Ovary (tissue), 9 donors: ENCODE results near the gene NAT14. TPM values are rescaled to one million over a fixed set of nuclear protein-coding genes. Genes with fewer than 3 reads are reported as not detected.

Experiments
- DNase-seq, 5 donors: peaks; one replicate each; pipeline ENCODE4 v3.0.0-alpha.2; 2019 to 2020
- H3K27ac ChIP-seq, 2 donors: fragments of 200-600 bp; one replicate each; pipeline versions ENCODE4 v1.5.1 to v1.8.0; 2019 to 2022
- H3K27me3 ChIP-seq: fragments of 200-600 bp; one replicate; pipeline ENCODE4 v1.8.0; 2022
- H3K36me3 ChIP-seq: fragments of 200-600 bp; sonication (generic); one replicate; pipeline ENCODE4 v1.5.1; 2019
- H3K4me1 ChIP-seq: one replicate; pipeline ENCODE4 v1.8.1; 2013; ENCODE audit warnings: mild to moderate bottlenecking, moderate library complexity; ENCODE audit not compliant: insufficient read depth
- H3K4me3 ChIP-seq: fragments of 200-600 bp; sonication (generic); one replicate; pipeline ENCODE4 v1.5.1; 2017
- H3K9me3 ChIP-seq, 2 donors: fragments of 200-600 bp in 1 of 2; sonication (generic) in 1 of 2; one replicate each; pipeline versions ENCODE4 v1.5.1 to v1.8.1; 2013 to 2019; ENCODE audit warnings: mild to moderate bottlenecking in 1 of 2, moderate library complexity in 1 of 2
- CTCF ChIP-seq, 3 donors: fragments of 450-650 bp in 2 of 3; fragments of 200-600 bp in 1 of 3; IDR thresholded peaks; one replicate each; pipeline versions ENCODE4 v1.5.1 to v1.8.0; 2016 to 2022; ENCODE audit warnings: antibody characterized with exemption in 3 of 3, mild to moderate bottlenecking in 1 of 3
- EP300 ChIP-seq: sonication (generic); formaldehyde crosslinking; IDR thresholded peaks from one replicate; pipeline ENCODE4 v1.6.1; 2017; ENCODE audit warnings: antibody characterized with exemption
- POLR2A ChIP-seq: fragments of 450-650 bp; IDR thresholded peaks from one replicate; pipeline ENCODE4 v1.6.1; 2017; ENCODE audit warnings: antibody characterized with exemption, mild to moderate bottlenecking, moderate library complexity
- WGBS, 3 donors: extraction: QIAGEN DNeasy Blood & Tissue Kit in 1 of 3; methylation state at CpG; one replicate each; pipeline versions ENCODE4 v1.1.5 to v1.1.7; 2013 to 2017; 5-methylcytosine and 5-hydroxymethylcytosine counted together
- intact Hi-C, 4 donors: fragments of 100-400 bp; cut with DNase I; formaldehyde crosslinking; loops; one replicate each; pipeline versions ENCODE4 v1.11.0 to v1.15.1; 2022 to 2023
- polyA plus RNA-seq, 2 donors: library from polyadenylated mRNA; stranded (reverse); fragments of 200-250 nt in 1 of 2; fragments of 350-450 nt in 1 of 2; fragmentation: Illumina TruSeq in 1 of 2; extraction: RNeasy Lipid Tissue Mini Kit (QIAGEN cat#74804) in 1 of 2; gene quantifications; one replicate each; pipeline ENCODE4 v1.2.3, GENCODE V29; 2013 to 2014
- total RNA-seq, 7 donors: library from RNA; depleted of rRNA in 2 of 7; stranded (reverse); fragments of >200 nt in 2 of 7; fragmentation: NEBNext Ultra II Directional in 3 of 7; extraction: Animal tissue kit (Norgen Biotek cat#: 25700) in 3 of 7; gene quantifications; one replicate each; pipeline versions ENCODE4 v1.1.0 to v1.2.4, GENCODE V29; 2016 to 2023
- donor health status: DM: no; HTN: no; CAD: no; lungs with moderate emphysema.
- donor health status: DM: no; HTN: no; CAD: no.
- donor health status: Bipolar disorder and iron deficiency.
- donor health status: DM: yes; HTN: yes; CAD: no.
- donor health status: DM: no; HTN: no; CAD: no.
- donor health status: DM: yes; HTN: yes; CAD: no.

NAT14 gene
- total and polyA plus RNA-seq, 9 donors = 3.2 to 40.4 (median 23.5) TPM

GRCh38 chr19:55455576-55456235 is 29.3 kb upstream of the NAT14 start:
- WGBS, 3 donors = 83 to 90% (median 90%) methylated on average over 11 of the region's 11 CpGs
- peaks cover 7% of the 10 kb centered on the region for H3K4me1 ChIP-seq
- H3K36me3 ChIP-seq = no peaks in the 10 kb centered on the region
- intact Hi-C loops = no loop called here
- TF ChIP-seq EP300 (no peak), POLR2A (no peak), CTCF (IDR thresholded peaks at IDR 0.05) (no peak)
- H3K4me3 ChIP-seq = no peak overlapping the region
- H3K9me3 ChIP-seq = no peaks in the 10 kb centered on the region
- H3K27ac ChIP-seq = no peak overlapping the region
- no peak for DNase-seq
- no peaks in the 10 kb centered on the region for H3K27me3 ChIP-seq

- 80 to 85% (median 82%) methylated on average over 14 of the region's 14 CpGs for WGBS, 3 donors
- Histone ChIP-seq H3K36me3 (no peaks in the 10 kb centered on the region), H3K4me1 (peaks cover 7% of the 10 kb centered on the region), H3K27ac (no peak overlapping the region), H3K4me3 (no peak overlapping the region), H3K9me3 (no peaks in the 10 kb centered on the region), H3K27me3 (no peaks in the 10 kb centered on the region)
- no peak for DNase-seq
- intact Hi-C loops = no loop called here
- TF ChIP-seq EP300 = no peak
- no peak for TF ChIP-seq POLR2A
- no peak for TF ChIP-seq CTCF (IDR thresholded peaks at IDR 0.05)
Measured at GRCh38 chr19:55456347-55456746, 28.6 kb upstream of the NAT14 start.

- Histone ChIP-seq H3K27me3 (no peaks in the 10 kb centered on the region), H3K4me1 (no peaks in the 10 kb centered on the region), H3K27ac (no peak overlapping the region), H3K9me3 (no peaks in the 10 kb centered on the region), H3K36me3 (no peaks in the 10 kb centered on the region), H3K4me3 (no peak overlapping the region)
- WGBS, 3 donors = 85 to 90% (median 86%) methylated on average over 16 of the region's 16 CpGs
- no peak for TF ChIP-seq CTCF (IDR thresholded peaks at IDR 0.05)
- no peak for TF ChIP-seq EP300
- TF ChIP-seq POLR2A = no peak
- intact Hi-C loops = no loop called here
- DNase-seq = no peak
Measured at GRCh38 chr19:55457683-55458457, 27.1 kb upstream of the NAT14 start.

GRCh38 chr19:55459551-55459949 is 25.4 kb upstream of the NAT14 start:
- TF ChIP-seq EP300 = no peak
- no peak for TF ChIP-seq CTCF (IDR thresholded peaks at IDR 0.05)
- TF ChIP-seq POLR2A = no peak
- Histone ChIP-seq H3K4me1 (no peaks in the 10 kb centered on the region), H3K27me3 (no peaks in the 10 kb centered on the region), H3K27ac (peak overlapping the region; percentile 32 to 38), H3K4me3 (no peak overlapping the region), H3K36me3 (no peaks in the 10 kb centered on the region), H3K9me3 (no peaks in the 10 kb centered on the region)
- intact Hi-C loops = no loop called here
- 47 to 57% (median 50%) methylated on average over 8 of the region's 8 CpGs for WGBS, 3 donors
- DNase-seq = peak in 1 of 5 donors; percentile 46
